Nephron progenitor cell (in vitro differentiated cells): ENCODE results near the gene FBXO15.

Source experiments
- DNase-seq: peaks from one replicate; pipeline ENCODE4 v3.0.0; 2021
- H3K27ac Mint-ChIP-seq: 2 replicates; pipeline ENCODE4 v1.8.0; 2021; ENCODE audit warnings: mild to moderate bottlenecking, moderate library complexity, mixed read lengths
- H3K27me3 Mint-ChIP-seq: 2 replicates; pipeline ENCODE4 v1.8.0; 2021; ENCODE audit warnings: mild to moderate bottlenecking, low read depth, mixed read lengths; ENCODE audit not compliant: poor library complexity
- H3K36me3 Mint-ChIP-seq: 2 replicates; pipeline ENCODE4 v1.8.0; 2021; ENCODE audit warnings: low read depth, mixed read lengths
- H3K4me1 Mint-ChIP-seq: 2 replicates; pipeline ENCODE4 v1.8.0; 2021; ENCODE audit warnings: mixed read lengths
- H3K4me3 Mint-ChIP-seq: 2 replicates; pipeline ENCODE4 v1.8.0; 2021; ENCODE audit warnings: mild to moderate bottlenecking, moderate library complexity, mixed read lengths
- H3K9me3 Mint-ChIP-seq: 2 replicates; pipeline ENCODE4 v1.8.0; 2021; ENCODE audit warnings: mild to moderate bottlenecking, moderate library complexity, mixed read lengths
- TF ChIP-seq, protein P1 (sequence below): fragments of 200-600 bp; sonication (generic); IDR thresholded peaks from 2 replicates; pipeline ENCODE4 v1.5.0; 2021; ENCODE audit warnings: antibody characterized with exemption

FBXO15 gene

DNA sequence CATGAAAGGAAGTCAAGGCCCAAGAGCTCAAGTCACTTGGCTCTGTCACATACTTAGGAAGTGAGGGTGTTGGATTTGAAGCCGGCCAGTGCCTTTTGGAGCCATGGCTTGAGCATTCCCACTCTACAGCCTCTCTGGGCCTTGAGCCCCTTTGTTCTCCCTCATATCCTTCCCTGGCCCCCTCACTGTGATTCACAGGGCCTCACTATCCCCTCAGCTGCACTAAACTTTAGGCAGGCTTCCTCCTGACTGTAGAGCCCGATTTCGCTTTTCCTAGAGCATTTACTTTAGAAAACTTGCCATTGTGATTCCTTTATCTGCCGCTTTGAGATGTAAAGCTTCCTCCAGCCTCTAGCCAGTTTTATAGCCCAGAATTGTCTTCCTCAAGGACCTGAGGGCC lies 107.6 kb downstream of the FBXO15 start:
- peaks cover 2% of the 10 kb centered on the region for H3K27me3 Mint-ChIP-seq
- H3K36me3 Mint-ChIP-seq: no peaks in the 10 kb centered on the region
- no peaks in the 10 kb centered on the region for H3K4me1 Mint-ChIP-seq
- H3K4me3 Mint-ChIP-seq: no peak overlapping the region
- TF ChIP-seq, protein P1, sequence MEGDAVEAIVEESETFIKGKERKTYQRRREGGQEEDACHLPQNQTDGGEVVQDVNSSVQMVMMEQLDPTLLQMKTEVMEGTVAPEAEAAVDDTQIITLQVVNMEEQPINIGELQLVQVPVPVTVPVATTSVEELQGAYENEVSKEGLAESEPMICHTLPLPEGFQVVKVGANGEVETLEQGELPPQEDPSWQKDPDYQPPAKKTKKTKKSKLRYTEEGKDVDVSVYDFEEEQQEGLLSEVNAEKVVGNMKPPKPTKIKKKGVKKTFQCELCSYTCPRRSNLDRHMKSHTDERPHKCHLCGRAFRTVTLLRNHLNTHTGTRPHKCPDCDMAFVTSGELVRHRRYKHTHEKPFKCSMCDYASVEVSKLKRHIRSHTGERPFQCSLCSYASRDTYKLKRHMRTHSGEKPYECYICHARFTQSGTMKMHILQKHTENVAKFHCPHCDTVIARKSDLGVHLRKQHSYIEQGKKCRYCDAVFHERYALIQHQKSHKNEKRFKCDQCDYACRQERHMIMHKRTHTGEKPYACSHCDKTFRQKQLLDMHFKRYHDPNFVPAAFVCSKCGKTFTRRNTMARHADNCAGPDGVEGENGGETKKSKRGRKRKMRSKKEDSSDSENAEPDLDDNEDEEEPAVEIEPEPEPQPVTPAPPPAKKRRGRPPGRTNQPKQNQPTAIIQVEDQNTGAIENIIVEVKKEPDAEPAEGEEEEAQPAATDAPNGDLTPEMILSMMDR: no peak
- peaks cover 7% of the 10 kb centered on the region for H3K9me3 Mint-ChIP-seq
- no peak for DNase-seq
- H3K27ac Mint-ChIP-seq: no peak overlapping the region

DNA sequence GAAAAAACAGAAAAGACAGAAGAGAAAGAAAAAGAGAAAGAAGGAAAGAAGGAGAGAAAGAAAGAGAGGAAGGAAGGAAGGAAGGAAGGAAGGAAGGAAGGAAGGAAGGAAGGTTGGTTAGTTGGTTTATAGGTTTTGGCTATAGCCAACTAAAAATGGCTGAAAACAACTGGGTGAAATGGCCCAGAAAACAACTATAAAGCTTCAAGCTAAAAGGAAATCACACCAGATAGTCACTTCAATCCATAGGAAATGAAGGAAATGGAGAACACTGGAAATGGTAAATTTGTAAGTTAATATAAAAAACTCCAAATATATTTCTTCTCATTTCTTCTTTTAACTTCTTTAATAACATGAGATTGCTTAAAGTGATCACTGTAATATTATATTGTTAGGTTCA lies 118.5 kb downstream of the FBXO15 start:
- DNase-seq: no peak
- Mint-ChIP-seq H3K27ac (no peak overlapping the region), H3K36me3 (no peaks in the 10 kb centered on the region), H3K4me1 (no peaks in the 10 kb centered on the region), H3K4me3 (no peak overlapping the region), H3K9me3 (no peaks in the 10 kb centered on the region), H3K27me3 (peaks cover 6% of the 10 kb centered on the region)
- TF ChIP-seq, protein P1: no peak
